Calu3 (cell line): Measurements from ENCODE around the gene SAP130. TPM values are rescaled to one million over a fixed set of nuclear protein-coding genes. Genes with fewer than 3 reads are reported as not detected.

Experiments used
- BruUV-seq: library from RNA; stranded (reverse); fragments of 400-500 nt; replicated peaks from 2 replicates; lab custom pipeline; 2021; lab: Mats Ljungman, UMichigan
- CTCF ChIA-PET: fragments of 300-600 bp; sonication (Branson Sonifier 250); formaldehyde crosslinking; loops from one replicate; lab custom pipeline; 2022; ENCODE audit warnings: antibody characterized with exemption; lab: Charles Lee
- DNase-seq: peaks from one replicate; pipeline ENCODE4 v3.0.0; 2022
- H3K27ac Mint-ChIP-seq: one replicate; pipeline ENCODE4 v1.8.0; 2022; ENCODE audit warnings: mixed read lengths; ENCODE audit not compliant: unreplicated experiment
- H3K27me3 Mint-ChIP-seq: one replicate; pipeline ENCODE4 v1.8.0; 2022; ENCODE audit warnings: mixed read lengths; ENCODE audit not compliant: unreplicated experiment
- H3K36me3 Mint-ChIP-seq: one replicate; pipeline ENCODE4 v1.8.0; 2022; ENCODE audit warnings: mild to moderate bottlenecking, moderate library complexity, mixed read lengths; ENCODE audit not compliant: insufficient read depth, unreplicated experiment
- H3K4me1 Mint-ChIP-seq: one replicate; pipeline ENCODE4 v1.8.0; 2022; ENCODE audit warnings: mild to moderate bottlenecking, low read depth, mixed read lengths; ENCODE audit not compliant: unreplicated experiment
- H3K4me3 Mint-ChIP-seq: one replicate; pipeline ENCODE4 v1.8.0; 2022; ENCODE audit warnings: mild to moderate bottlenecking, low read depth, moderate library complexity, mixed read lengths; ENCODE audit not compliant: unreplicated experiment
- H3K9me3 Mint-ChIP-seq: one replicate; pipeline ENCODE4 v1.8.0; 2022; ENCODE audit warnings: low read depth, mixed read lengths; ENCODE audit not compliant: unreplicated experiment
- CTCF ChIP-seq: fragments of 200-600 bp; IDR thresholded peaks from one replicate; pipeline ENCODE4 v1.8.0; 2022; ENCODE audit warnings: antibody characterized with exemption; ENCODE audit not compliant: unreplicated experiment
- intact Hi-C: fragments of 100-400 bp; cut with micrococcal nuclease; formaldehyde crosslinking; loops from one replicate; pipeline ENCODE4 v1.10.0; 2022; ENCODE audit not compliant: unreplicated experiment
- total RNA-seq: library from RNA; stranded (reverse); gene quantifications from 2 replicates; pipeline ENCODE4 v1.2.3, GENCODE V29; 2022

SAP130 gene
- total RNA-seq, 1 experiment from 2014 or later: 29.7 TPM

GRCh38 chr2:127986548-127987079 lies 41.2 kb downstream of the SAP130 start:
- Mint-ChIP-seq H3K4me1 (no peaks in the 10 kb centered on the region), H3K36me3 (peaks cover 25% of the 10 kb centered on the region), H3K9me3 (no peaks in the 10 kb centered on the region), H3K27ac (no peak overlapping the region), H3K27me3 (no peaks in the 10 kb centered on the region), H3K4me3 (no peak overlapping the region)
- no peak for TF ChIP-seq CTCF
- CTCF ChIA-PET: no interaction called here
- intact Hi-C loops: no loop called here
- no peak for DNase-seq
- BruUV-seq: no TSS peak

- intact Hi-C loops: no loop called here
- H3K9me3 Mint-ChIP-seq: no peaks in the 10 kb centered on the region
- H3K4me1 Mint-ChIP-seq: no peaks in the 10 kb centered on the region
- H3K4me3 Mint-ChIP-seq: no peak overlapping the region
- CTCF ChIA-PET: no interaction called here
- H3K27me3 Mint-ChIP-seq: no peaks in the 10 kb centered on the region
- TF ChIP-seq CTCF: no peak
- no peak for DNase-seq
- H3K27ac Mint-ChIP-seq: no peak overlapping the region
- no TSS peak for BruUV-seq
- H3K36me3 Mint-ChIP-seq: peaks cover 25% of the 10 kb centered on the region
These were observed 42.1 kb downstream of the SAP130 start for GRCh38 chr2:127985735-127986134.

GRCh38 chr2:127985026-127985734 lies 42.7 kb downstream of the SAP130 start:
- DNase-seq: no peak
- Mint-ChIP-seq H3K36me3 (peaks cover 25% of the 10 kb centered on the region), H3K4me3 (no peak overlapping the region), H3K9me3 (no peaks in the 10 kb centered on the region), H3K27me3 (no peaks in the 10 kb centered on the region), H3K27ac (no peak overlapping the region), H3K4me1 (no peaks in the 10 kb centered on the region)
- BruUV-seq: no TSS peak
- intact Hi-C loops: no loop called here
- no peak for TF ChIP-seq CTCF
- CTCF ChIA-PET: no interaction called here

- no peak for TF ChIP-seq CTCF
- Mint-ChIP-seq H3K9me3 (no peaks in the 10 kb centered on the region), H3K4me3 (no peak overlapping the region), H3K4me1 (no peaks in the 10 kb centered on the region), H3K27ac (no peak overlapping the region), H3K36me3 (peaks cover 25% of the 10 kb centered on the region), H3K27me3 (no peaks in the 10 kb centered on the region)
- no TSS peak for BruUV-seq
- CTCF ChIA-PET: no interaction called here
- intact Hi-C loops: no loop called here
- no peak for DNase-seq
These were observed 43.3 kb downstream of the SAP130 start for GRCh38 chr2:127984551-127984950.
